GM19238 (cell line): Measurements from ENCODE around the gene LMO3.

ENCODE experiments used
- DNase-seq: peaks from one replicate; pipeline ENCODE4 v3.0.0; 2011; ENCODE audit warnings: low spot score; ENCODE audit not compliant: insufficient read length

LMO3 gene

DNA sequence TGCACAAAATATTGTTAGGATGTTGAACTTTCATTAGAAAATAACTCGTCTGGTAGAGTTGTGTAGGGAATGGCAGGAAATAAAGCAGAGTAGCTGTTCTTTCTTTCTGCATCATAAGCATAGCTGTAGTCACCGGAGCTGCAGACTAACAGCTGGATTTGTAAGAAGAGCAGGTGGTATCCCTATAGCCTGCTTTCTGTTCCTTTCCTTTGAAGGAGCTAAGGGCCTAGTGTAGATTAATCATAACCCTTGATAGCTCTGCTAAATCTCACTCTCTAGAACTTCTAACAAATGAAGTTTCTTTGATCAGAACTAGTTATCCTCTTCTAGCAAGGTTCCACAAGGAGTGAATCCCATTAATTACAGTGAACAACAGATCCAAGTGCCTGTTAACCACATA is 3.5 kb downstream of the LMO3 start:
- DNase-seq, result no peak

- no peak for DNase-seq
These were observed 5.4 kb downstream of the LMO3 start for GRCh38 chr12:16600525-16600924.

DNA sequence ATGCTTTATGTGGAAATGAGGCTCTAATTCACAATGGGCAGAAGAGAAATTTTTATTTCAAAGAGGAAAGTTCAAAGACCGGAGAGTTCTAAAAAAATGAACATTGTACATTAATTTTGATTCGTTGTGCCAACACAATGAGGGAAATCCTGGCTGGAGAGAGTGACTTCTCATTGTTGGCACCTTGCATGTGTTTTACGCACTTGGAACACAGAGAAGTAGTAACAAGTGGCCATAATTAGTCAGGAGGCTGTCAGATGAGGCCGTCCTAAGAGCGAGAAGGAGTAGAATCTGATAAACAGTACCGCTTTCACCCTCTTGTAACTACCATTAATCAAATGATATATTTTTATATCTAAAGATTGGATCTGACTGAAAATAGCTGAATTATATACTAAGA is 6.9 kb downstream of the LMO3 start:
- no peak for DNase-seq

DNA sequence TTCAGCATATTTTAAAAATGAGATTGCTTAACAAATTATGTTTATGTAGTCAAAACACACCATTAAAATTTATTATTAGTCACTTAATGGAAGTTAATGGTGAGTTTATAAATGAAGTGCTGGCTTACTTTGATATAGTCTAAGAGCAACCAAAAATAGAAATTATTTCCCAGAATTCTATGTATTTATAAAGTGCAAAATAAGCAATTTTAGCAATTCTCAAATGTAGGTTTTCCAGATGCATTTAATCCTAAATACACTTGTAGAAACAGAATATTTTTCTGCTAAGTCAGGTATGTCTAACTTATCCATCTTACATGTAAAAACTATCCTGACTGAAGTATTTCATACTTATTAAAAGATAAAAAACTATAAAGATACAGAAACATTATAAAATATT is 11.2 kb downstream of the LMO3 start:
- no peak for DNase-seq

DNA sequence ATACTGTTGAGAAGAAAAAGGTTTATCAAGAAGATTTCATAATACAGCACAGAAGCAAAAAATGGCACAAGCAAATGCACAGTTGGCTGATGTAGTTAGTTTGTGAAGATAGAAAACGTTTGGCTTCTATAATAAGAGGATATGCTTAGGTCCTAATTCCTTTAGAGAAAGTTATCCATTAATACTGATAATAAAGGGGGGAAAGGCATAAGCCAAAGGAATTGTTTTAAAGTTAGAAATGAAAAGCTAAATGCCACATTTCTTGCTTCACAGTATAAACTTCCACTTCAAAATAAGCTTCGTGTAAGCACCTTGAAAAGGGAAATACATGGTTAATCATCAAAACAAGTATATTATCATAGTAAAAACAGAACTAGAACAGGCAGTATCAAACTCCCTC is 12.4 kb downstream of the LMO3 start:
- no peak for DNase-seq

GRCh38 chr12:16590645-16591044 is 15.3 kb downstream of the LMO3 start:
- DNase-seq, result no peak

GRCh38 chr12:16588812-16589211 is 17.1 kb downstream of the LMO3 start:
- no peak for DNase-seq

- no peak for DNase-seq
These were observed 18.4 kb downstream of the LMO3 start for GRCh38 chr12:16587514-16587913.

DNA sequence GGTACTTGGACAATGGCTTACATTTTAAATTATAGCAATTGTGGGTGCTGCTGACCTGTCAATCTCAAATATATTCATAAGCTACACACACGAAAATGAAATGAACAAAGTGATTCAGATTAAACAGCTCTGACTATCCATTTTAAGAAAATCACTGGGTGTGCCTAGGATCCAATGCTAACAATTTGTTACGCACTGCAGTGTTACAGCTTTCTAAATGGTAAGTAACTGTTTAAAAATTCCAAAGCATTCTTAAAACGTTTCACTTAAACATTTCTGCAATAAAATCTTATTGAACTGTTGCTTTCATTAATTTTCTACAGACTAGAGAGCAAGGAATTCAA is 18.9 kb downstream of the LMO3 start:
- DNase-seq, result no peak

DNA sequence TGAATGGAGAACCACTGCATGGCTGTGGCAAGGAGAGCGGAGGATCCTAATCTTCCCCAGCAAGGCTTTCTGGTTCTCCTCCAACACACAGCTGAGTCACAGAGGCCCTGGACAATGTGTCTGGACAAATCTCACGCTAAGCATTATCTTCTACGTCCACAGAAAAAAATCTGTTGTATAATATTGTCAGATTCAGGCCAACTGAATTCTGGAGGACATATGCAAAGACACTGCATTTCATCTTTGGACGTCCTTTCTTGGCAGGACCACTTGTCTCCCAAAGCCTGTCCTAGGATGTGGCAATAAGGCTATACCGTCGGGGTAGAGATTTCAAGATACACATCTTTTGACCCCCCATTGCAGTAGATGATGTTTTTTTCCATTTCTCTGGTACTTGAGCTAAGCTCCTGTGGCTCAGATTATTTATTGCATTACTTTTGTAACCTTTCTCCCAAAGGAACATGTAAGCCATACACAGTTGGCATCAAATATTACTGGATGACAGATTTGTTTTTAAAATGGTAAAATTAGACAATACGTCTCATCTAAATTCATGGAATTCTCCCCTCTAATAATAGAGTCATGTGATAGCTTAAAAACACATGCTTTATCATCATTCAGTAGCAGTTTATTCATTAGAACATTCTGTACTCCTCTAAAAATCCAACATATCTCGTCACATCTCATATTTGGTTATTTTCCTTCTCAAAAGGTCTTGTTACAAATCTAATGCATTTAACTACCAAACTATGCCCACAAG is 19.4 kb downstream of the LMO3 start:
- DNase-seq, result no peak

DNA sequence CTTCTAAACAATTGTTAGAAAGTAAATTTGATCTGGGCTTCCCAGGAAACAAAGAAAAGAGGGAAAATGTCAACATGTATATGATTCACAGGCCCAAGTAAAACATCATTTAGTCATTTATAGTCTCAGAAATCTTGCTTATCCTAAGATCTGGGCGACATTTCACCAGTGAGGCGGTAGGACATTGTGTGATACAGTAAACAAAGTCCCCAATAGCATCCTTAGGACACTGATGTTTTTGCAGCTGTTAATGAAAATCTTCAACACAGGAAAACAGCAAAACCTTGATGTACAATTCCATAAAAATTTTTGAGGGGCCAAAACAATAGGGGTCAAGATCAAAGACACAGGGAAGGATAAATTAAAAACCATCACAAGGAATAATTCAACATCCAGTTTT is 20.2 kb downstream of the LMO3 start:
- no peak for DNase-seq

DNA sequence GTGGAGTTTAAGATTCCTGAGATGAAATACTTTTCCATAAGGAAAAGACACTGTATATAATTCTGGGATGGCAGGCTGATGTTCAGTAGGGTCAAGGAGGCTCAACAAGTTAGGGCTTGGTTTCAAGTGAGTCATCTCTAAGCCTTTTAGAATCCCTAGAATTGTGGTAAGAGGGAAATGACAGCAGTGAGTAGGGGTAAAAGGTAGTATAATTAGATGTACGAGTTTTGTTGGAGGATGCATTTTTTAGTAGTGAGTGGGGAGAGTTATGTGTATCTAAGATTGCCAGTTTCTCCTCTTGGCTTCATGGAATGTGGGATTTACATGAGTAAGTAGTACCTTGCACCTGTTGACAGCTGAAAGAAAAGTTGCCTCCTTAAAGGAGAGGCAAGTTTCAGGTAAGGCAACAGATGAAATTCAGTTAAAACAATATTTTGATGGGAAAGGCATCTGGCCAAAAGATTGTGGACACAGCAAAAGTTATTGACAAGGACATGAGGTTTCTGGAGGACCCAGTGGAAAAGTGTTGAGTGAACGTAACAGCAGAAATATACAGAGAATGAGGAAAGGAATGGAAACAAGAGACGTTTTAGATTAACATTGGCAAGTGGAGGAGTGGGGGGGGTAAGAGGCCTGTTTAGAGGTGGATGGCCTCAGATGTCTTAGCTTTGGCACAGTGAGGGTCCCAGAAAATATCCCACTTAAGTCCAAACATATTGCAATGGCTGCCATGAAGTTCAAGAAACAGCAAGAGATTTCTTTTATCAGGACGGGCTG is 21.8 kb downstream of the LMO3 start:
- DNase-seq, result no peak

DNA sequence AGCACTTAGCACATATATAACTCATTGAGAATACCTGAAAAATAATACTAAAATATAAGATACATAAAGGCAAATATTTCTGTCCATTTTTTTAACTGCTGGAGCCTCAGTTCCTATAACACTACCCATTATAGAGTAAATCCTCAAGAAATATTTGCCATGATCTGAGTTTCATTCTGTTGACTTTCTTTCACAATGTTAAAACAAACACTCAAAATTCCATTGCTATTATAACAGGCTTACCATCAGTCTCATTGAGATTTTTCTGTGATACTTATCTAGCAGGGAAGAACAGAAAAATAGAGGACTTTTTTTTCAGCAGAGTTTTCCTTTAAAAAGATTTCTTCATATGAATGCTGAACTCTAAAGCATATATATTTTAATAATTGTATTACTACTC is 24.5 kb downstream of the LMO3 start:
- no peak for DNase-seq

- DNase-seq, result no peak
These were observed 26.9 kb downstream of the LMO3 start for GRCh38 chr12:16579041-16579440.

- no peak for DNase-seq
These were observed 32.4 kb downstream of the LMO3 start for GRCh38 chr12:16573398-16574077.

GRCh38 chr12:16568873-16569272 is 37.1 kb downstream of the LMO3 start:
- DNase-seq, result no peak

DNA sequence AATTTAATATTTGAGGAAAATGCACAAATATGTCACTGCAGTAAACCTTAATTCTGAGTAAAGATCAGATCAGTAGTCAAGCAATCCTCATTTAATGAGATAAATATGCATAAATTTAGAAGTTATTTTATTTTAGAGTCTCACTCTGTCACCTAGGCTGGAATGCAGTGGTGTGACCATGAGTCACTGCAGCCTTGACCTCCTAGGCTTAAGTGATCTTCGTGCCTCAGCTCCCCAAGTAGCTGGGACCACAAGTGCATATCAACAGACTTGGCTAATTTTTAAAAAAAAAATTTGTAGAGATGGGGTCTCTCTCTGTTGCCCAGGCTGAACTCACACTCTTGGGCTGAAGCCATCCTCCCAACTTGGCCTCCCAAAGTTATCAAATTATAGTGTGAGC is 41.3 kb downstream of the LMO3 start:
- no peak for DNase-seq

GRCh38 chr12:16563504-16563903 is 42.5 kb downstream of the LMO3 start:
- no peak for DNase-seq

- no peak for DNase-seq
These were observed 43.0 kb downstream of the LMO3 start for GRCh38 chr12:16562921-16563320.

- DNase-seq, result no peak
These were observed 43.5 kb downstream of the LMO3 start for GRCh38 chr12:16562435-16562834.

DNA sequence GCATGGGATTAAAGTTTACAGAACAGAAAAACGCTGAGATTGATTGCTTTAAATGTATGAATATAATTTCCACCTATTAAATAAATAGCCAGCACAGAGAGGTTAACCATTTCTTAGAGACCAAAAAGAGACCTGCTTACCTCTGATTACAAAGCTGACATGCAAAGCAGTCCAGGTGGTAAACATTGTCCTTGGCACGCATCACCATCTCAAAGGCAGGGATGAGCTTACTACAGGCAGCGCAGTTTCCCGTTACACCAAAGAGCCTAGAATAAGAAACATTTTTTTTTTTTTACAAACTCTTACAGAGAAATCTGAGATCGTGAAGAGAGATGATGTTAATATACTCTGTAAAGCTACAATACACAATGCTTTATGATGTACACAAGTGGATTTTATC is 45.7 kb downstream of the LMO3 start:
- DNase-seq, result no peak

- no peak for DNase-seq
These were observed 50.3 kb downstream of the LMO3 start for GRCh38 chr12:16555630-16556029.

- DNase-seq, result no peak
These were observed 52.5 kb downstream of the LMO3 start for GRCh38 chr12:16553457-16553856.
